GM12873 (cell line): ENCODE data around the gene RPS8.
A peak's percentile ranks its signal among the peaks of the same experiment; 100 is the strongest.

Source experiments
- TF ChIP-seq, protein P1 (sequence below): IDR thresholded peaks from 2 replicates; pipeline ENCODE4 v1.5.1; 2012; ENCODE audit warnings: low read depth, mild to moderate bottlenecking, moderate library complexity, low read length, control low read depth; ENCODE audit not compliant: insufficient read depth; ENCODE audit errors: missing control alignments

The RPS8 gene

DNA sequence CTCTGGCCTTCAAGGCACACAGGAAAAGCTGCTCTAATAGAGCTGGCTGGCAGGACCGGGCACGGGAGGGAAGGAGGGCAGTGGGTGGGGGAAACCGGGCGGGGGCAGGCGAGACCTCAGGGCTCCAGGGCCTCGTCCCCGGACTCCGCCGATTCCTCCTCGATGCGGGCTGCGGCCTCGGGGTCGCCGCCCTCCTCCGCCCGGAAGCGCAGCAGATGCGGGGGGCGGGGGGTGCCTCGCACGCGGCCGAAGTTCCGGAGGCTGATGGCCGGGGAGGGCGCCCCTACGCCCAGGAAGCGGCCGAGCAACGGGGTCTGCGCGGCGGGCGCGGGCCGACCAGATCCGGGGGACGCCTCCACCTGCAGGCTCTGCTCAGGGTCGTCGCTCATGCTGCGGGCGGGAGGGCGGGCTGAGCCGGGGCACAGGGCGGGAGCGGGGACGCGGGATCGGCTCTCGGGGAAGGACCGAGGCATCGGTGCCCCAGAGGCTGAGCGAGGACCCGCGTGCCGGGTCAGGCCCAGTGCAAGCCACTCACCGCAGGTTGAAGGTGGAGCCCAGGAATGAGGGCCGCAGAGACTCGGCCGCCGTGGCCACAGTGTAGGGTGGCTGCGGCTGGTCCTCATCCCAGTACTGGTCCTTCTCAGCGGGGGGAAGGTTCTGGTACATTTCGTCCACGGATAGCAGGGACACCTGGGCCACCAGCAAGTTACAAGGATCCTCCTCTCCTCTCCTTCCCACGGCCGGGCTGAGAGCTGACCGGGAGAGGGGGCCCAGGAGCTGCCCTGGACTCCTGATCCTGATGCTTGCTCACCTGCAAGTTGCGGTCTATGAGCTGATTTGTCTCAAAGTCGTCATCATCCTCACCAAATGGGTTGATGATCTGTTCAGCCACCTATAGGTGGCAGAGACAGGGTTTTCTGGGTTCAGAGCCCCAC is 9.0 kb downstream of the RPS8 start:
- TF ChIP-seq, protein P1, sequence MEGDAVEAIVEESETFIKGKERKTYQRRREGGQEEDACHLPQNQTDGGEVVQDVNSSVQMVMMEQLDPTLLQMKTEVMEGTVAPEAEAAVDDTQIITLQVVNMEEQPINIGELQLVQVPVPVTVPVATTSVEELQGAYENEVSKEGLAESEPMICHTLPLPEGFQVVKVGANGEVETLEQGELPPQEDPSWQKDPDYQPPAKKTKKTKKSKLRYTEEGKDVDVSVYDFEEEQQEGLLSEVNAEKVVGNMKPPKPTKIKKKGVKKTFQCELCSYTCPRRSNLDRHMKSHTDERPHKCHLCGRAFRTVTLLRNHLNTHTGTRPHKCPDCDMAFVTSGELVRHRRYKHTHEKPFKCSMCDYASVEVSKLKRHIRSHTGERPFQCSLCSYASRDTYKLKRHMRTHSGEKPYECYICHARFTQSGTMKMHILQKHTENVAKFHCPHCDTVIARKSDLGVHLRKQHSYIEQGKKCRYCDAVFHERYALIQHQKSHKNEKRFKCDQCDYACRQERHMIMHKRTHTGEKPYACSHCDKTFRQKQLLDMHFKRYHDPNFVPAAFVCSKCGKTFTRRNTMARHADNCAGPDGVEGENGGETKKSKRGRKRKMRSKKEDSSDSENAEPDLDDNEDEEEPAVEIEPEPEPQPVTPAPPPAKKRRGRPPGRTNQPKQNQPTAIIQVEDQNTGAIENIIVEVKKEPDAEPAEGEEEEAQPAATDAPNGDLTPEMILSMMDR, result peak; percentile 41

DNA sequence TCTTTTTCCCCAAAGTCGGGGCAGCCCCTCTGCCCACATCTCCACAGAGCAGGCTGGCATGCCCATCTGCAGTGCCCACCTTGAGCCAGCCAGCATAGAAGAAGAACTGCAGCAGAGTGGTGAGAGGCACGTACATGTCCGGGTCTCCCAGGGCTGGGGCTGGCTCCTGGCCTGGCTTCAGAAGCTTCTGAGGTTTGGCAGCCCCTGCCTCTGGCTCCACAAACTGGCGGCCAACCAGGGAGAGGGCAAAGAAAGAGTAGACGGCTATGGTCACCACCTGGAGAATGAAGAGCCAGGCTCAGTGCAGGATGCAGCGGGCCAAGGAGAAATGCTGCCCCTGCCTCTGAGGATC is 9.7 kb downstream of the RPS8 start:
- TF ChIP-seq, protein P1, result no peak

DNA sequence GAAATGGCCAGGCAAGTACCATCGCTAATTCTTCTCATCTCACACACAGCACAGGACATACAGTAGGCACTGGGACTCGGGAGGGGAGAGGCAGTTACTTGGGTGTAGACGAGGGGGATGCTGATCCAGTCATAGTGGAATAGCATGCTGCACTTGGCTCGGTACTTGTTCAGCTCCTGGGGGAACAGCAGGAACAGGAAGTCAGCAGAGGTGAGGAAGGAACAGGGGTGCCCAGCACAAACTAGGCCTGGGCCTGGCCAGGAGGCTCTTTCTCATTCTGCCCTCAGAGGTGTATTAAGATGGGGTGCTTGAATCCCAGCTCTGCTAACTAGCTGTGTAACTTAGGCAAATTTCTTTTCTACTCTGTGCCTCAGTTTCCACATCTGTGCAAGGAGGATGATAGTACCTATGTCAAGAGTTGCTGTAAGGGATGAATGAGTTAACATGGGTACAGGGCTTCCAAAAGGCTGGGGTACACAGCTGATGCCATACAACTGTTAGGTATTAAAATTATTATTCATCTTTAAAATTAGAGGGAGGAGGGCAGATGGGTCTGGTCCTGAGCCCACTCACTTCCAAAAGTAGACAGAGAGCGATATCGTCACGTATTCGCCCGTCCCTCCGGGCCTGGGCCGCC is 10.3 kb downstream of the RPS8 start:
- TF ChIP-seq, protein P1, result no peak

DNA sequence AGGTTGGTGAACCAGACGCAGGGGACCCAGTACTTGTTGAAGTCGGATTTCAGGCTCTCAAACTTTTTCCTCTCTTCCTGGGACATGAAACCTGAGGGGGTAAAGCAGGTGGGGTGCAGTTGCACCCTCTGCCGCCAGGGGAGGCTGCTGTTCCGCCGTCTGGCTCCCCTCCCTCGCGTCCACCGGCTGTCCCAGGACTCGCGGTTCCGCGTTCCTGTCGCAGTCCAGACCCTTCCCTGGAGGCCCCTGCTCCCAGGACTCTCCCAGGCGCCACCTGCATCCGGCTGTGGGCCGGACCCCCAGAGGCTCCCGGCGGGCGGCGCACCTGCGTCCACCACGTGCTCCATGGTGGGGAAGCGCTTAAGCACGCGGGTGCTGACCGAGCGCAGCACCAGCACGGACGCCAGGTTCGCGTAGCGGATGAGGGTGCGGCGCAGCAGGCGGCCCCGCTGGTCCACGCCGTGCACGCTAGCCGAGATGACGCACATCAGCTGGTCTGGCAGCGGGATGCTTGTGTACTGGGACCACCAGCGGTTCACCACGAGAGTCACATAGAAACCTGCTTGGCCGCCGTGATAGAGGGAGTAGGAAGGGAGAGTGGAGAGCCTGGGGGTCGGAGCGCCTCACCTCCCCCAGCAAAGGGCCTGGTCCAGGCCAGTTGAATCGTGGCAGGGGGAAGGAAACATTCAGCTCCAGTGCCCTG is 10.9 kb downstream of the RPS8 start:
- TF ChIP-seq, protein P1, result peak; percentile 100

DNA sequence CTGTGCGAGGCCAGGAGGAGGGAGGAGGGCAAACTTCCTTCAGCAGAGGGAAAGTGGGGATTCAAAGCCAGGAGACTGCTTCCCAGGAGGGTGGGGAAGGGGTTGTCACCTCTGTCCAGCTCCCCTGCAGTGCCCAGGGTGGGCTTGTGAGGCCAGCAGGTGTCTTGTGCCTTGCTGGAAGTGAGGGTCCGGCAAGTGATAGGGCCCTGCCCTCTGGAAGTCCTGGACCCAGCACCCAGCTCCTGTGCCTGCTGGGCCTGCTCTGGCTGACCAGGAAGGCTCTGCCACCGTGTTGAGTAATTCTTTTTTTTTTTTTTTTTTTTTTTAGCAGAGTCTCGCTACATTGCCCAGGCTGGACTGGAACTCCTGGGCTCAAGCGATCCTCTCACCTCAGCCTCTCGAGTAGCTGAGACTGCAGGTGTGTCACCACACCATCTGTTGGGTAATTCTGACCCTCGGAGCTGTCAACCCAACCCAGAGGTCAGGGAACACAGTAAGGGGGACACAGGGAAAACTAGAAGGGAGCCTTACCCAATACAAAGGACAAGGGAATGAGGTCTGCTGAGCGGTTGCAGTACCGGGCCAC is 11.6 kb downstream of the RPS8 start:
- TF ChIP-seq, protein P1, result no peak

DNA sequence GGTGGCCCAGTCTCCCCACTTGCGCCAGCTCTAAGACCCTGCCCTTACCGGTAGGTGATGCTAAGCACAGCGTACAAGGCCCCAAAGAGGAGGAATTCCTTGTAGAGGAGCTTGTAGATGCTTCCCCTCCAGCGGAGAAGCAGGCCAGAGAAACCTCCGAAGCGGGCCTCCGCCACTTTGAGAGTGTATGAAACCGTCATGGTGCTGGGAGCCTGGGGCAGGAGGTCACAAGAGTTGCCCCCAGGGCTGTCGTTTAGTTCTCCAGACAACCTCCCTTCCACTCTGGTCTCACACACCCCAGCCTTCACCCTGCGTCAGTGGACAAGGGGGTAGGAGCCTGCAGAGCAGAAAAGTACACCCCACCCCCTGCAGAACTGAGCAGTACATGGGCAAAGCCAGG is 12.2 kb downstream of the RPS8 start:
- TF ChIP-seq, protein P1, result no peak
